ENCODE data around the gene TMEM72.

The TMEM72 gene

DNA sequence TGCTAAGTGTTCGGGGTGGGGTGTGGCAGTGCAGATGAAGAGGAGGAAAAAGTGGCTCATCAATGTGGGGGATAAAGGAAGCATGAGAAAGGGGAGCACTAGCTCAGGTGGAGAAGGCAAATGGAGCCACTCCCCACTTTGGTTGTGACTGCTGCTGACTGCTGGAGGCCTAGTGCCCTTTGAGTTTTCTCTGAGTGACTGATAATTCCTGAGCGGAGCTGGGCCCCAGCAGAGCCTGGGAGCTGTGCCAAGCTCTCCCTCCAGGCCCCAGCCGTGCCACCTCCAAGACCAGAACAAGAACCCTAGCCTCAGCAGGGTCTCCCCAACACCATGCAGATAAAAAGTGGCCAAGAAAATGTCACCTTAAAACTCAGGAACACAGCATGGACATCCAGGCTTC, 38.8 kb downstream of the TMEM72 start:
- CTCF ChIA-PET: interaction anchor here (1.4 to 15.9 kb wide), 3 partner anchors 14 to 26 kb away, joined by 6 to 211 read pairs (median 151); partner anchors contain the start of gene RASSF4
- DNase-seq (ENCODE audit: extremely low spot score): no peak
- no peak for TF ChIP-seq CTCF (IDR thresholded peaks at IDR 0.05; ENCODE audit: control extremely low read depth, extremely low read depth, low read depth, missing control alignments)
- POLR2A ChIA-PET: interaction anchor here (0.6 to 1.1 kb wide), 3 partner anchors 12 to 29 kb away, joined by 3 to 4 read pairs (median 3); partner anchors contain the start of gene DEPP1

- DNase-seq (ENCODE audit: extremely low spot score): no peak
- ChIA-PET CTCF (interaction anchor here (1.4 to 15.9 kb wide), 3 partner anchors 14 to 25 kb away, joined by 6 to 211 read pairs (median 151); partner anchors contain the start of gene RASSF4), POLR2A (interaction anchor here (0.6 to 1.1 kb wide), 3 partner anchors 11 to 28 kb away, joined by 3 to 4 read pairs (median 3); partner anchors contain the start of gene DEPP1)
These were observed 39.4 kb downstream of the TMEM72 start for GRCh38 chr10:44950326-44951225.

DNA sequence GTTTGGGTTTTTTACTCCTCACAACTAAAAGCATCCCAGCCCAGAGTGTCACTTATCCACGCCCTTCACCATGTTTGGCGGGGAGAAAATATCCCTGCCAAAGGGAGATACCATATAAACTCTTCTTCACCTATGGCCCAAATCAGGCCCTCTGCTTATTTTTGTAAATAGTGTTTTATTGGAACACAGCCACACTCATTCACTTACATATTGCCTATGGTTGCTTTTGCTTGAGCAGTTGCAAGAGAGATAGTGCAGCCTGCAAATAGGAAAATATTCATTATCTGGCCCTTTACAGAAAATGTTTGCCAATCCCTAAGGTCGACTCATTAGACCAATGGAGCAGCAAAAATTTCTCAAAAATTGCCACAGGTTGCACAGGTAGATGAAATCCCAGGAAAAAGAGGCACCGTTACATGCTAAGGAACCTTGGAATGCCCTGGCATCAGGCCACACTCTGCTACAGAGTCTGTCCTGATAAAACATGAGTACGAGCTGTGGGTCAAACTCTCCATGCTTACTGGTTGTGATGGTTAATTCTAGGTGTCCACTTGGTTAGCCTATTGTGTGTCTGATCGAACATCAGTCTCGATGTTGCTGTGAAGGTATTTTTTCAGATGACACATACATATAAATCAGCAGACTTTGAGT, 40.6 kb downstream of the TMEM72 start:
- CTCF ChIA-PET: interaction anchor here (1.2 to 15.9 kb wide), 3 partner anchors 13 to 22 kb away, joined by 3 to 211 read pairs (median 151); partner anchors contain the start of gene RASSF4
- POLR2A ChIA-PET: no interaction called here
- DNase-seq (ENCODE audit: extremely low spot score): no peak
- no peak for TF ChIP-seq CTCF (IDR thresholded peaks at IDR 0.05; ENCODE audit: control extremely low read depth, extremely low read depth, low read depth, missing control alignments)

More at GRCh38 chr10:44950326-44951225, 39.4 kb downstream of the TMEM72 start:
- no peak for TF ChIP-seq CTCF (IDR thresholded peaks at IDR 0.05; ENCODE audit: control extremely low read depth, extremely low read depth, low read depth, missing control alignments)

GRCh38 chr10:44952779-44953231, 41.7 kb downstream of the TMEM72 start:
- no peak for DNase-seq (ENCODE audit: extremely low spot score)
- POLR2A ChIA-PET: no interaction called here

DNA sequence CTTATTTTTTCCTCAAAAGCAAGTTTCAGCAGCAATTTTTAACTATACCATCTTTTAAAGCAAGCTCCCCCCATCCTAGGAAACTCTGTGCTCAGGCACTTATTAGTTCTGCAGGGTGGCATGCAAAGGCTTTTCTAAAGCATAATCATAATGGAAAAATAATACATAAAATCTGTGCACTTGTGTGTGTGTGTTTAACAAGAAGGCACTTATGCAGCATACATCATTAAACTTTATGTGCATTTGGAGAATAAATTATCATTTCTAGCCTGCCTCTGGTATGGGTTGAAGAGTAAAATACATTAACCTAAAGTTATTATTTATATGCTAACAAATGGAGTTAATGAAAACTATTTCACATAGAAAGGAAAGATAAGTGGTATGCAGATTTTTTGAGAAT, 42.9 kb downstream of the TMEM72 start:
- POLR2A ChIA-PET: no interaction called here
- CTCF ChIA-PET: interaction anchor here (1.7 to 15.9 kb wide), 3 partner anchors 10 to 25 kb away, joined by 4 to 211 read pairs (median 151); partner anchors contain the start of genes DEPP1 and RASSF4
- TF ChIP-seq CTCF (IDR thresholded peaks at IDR 0.05; ENCODE audit: control extremely low read depth, extremely low read depth, low read depth, missing control alignments): no peak

More at GRCh38 chr10:44952779-44953231, 41.7 kb downstream of the TMEM72 start:
- TF ChIP-seq CTCF (IDR thresholded peaks at IDR 0.05; ENCODE audit: control extremely low read depth, extremely low read depth, low read depth, missing control alignments): no peak
- CTCF ChIA-PET: interaction anchor here (1.0 to 15.9 kb wide), 6 partner anchors 9 to 28 kb away, joined by 3 to 211 read pairs (median 4); partner anchors contain the start of genes DEPP1 and RASSF4

DNA sequence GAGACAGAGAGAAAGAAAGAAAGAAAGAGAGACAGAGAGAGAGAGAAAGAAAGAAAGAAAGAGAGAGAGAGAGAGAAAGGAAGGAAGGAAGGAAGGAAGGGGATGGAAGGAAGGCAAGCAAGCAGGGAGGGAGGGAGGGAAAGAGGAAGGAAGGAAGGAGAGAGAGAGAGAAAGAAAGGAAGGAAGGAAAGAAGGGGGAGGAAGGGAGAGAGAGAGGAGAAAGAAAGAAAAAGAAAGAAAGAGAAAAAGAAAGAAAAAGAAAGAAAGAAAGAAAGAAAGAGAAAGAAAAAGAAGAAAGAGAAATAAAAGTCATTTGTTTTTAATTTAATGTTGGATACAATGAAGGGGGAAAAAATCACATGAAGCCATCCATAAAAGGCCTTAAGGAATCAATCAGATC, 43.8 kb downstream of the TMEM72 start:
- POLR2A ChIA-PET: no interaction called here
- TF ChIP-seq CTCF (IDR thresholded peaks at IDR 0.05; ENCODE audit: control extremely low read depth, extremely low read depth, low read depth, missing control alignments): no peak
- DNase-seq (ENCODE audit: extremely low spot score): no peak
- CTCF ChIA-PET: interaction anchor here (14.7 to 15.9 kb wide), 2 partner anchors 9 to 21 kb away, joined by 151 to 211 read pairs; partner anchors contain the start of gene RASSF4

More for the DNA sequence above, 42.9 kb downstream of the TMEM72 start:
- no peak for DNase-seq (ENCODE audit: extremely low spot score)

Measured in GM10248 (cell line).